ENCODE results near the gene CSHL1. TPM values are rescaled to one million over a fixed set of nuclear protein-coding genes. Genes with fewer than 3 reads are reported as not detected.

CSHL1 gene
- total and polyA plus RNA-seq, 2 experiments from 2014 or later = 0.44 TPM; not detected in 1

GRCh38 chr17:63947711-63948330 is 36.8 kb upstream of the CSHL1 start (continued):
- TF ChIP-seq ZNF462 (CRISPR knock-in tag; IDR thresholded peaks at IDR 0.05) = no peak

GRCh38 chr17:63946440-63947363 is 35.6 kb upstream of the CSHL1 start:
- H3K4me3 Mint-ChIP-seq = no peak overlapping the region
- no peak overlapping the region for H2AFZ ChIP-seq
- H3K27me3 ChIP-seq (ENCODE audit: insufficient read depth) = no peaks in the 10 kb centered on the region
- H3K36me3 ChIP-seq (ENCODE audit: insufficient read depth) = no peaks in the 10 kb centered on the region
- DNase-seq (ENCODE audit: low spot score) = peak; percentile 78
- peaks cover 19% of the 10 kb centered on the region for H3K36me3 Mint-ChIP-seq (ENCODE audit: low read depth)
- H3K4me1 ChIP-seq (ENCODE audit: insufficient read depth) = no peaks in the 10 kb centered on the region
- no peak overlapping the region for H3K4me3 ChIP-seq
- no peaks in the 10 kb centered on the region for H3K79me2 ChIP-seq (replicated peaks; ENCODE audit: insufficient read depth)
- no peak overlapping the region for H3K27ac ChIP-seq (ENCODE audit: low read depth)
- no peaks in the 10 kb centered on the region for H3K9me2 ChIP-seq (ENCODE audit: insufficient read depth)
- H3K4me2 ChIP-seq = no peak overlapping the region
- H3F3A ChIP-seq (replicated peaks; ENCODE audit: low read depth) = no peaks in the 10 kb centered on the region
- peak; percentile 83 for ATAC-seq
- peaks cover 2% of the 10 kb centered on the region; the same call in 1 of the 3 replicates for H3K4me1 Mint-ChIP-seq
- no peaks in the 10 kb centered on the region for H4K20me1 ChIP-seq (replicated peaks; ENCODE audit: insufficient read depth)
- H3K9me3 Mint-ChIP-seq = no peaks in the 10 kb centered on the region
- H3K27ac Mint-ChIP-seq = no peak overlapping the region
- TF ChIP-seq CTCF (conservative IDR thresholded peaks at IDR 0.05; ENCODE audit: low read depth in 2 of 2) (peak; percentile 55 to 83), STAT1 (IDR thresholded peaks at IDR 0.05; ENCODE audit: unreplicated experiment) (no peak)
- peaks cover 1% of the 10 kb centered on the region for H3K27me3 Mint-ChIP-seq (ENCODE audit: insufficient read depth, low read depth, poor library complexity)
